CD4-positive, alpha-beta T cell treated with Interleukin-6 at 100 ng/mL for 8 hours (primary cell): Measurements from ENCODE around the gene GRIP1.
A peak's percentile ranks its signal among the peaks of the same experiment; 100 is the strongest.

Experiments used
- DNase-seq: peaks from one replicate; pipeline ENCODE4 v3.0.0-alpha.2; 2020; ENCODE audit warnings: mixed read lengths, low spot score

GRIP1 gene, protein sequence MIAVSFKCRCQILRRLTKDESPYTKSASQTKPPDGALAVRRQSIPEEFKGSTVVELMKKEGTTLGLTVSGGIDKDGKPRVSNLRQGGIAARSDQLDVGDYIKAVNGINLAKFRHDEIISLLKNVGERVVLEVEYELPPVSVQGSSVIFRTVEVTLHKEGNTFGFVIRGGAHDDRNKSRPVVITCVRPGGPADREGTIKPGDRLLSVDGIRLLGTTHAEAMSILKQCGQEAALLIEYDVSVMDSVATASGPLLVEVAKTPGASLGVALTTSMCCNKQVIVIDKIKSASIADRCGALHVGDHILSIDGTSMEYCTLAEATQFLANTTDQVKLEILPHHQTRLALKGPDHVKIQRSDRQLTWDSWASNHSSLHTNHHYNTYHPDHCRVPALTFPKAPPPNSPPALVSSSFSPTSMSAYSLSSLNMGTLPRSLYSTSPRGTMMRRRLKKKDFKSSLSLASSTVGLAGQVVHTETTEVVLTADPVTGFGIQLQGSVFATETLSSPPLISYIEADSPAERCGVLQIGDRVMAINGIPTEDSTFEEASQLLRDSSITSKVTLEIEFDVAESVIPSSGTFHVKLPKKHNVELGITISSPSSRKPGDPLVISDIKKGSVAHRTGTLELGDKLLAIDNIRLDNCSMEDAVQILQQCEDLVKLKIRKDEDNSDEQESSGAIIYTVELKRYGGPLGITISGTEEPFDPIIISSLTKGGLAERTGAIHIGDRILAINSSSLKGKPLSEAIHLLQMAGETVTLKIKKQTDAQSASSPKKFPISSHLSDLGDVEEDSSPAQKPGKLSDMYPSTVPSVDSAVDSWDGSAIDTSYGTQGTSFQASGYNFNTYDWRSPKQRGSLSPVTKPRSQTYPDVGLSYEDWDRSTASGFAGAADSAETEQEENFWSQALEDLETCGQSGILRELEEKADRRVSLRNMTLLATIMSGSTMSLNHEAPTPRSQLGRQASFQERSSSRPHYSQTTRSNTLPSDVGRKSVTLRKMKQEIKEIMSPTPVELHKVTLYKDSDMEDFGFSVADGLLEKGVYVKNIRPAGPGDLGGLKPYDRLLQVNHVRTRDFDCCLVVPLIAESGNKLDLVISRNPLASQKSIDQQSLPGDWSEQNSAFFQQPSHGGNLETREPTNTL

GRCh38 chr12:66678338-66679275, at the start of gene GRIP1:
Gene GRIP1, minus strand, starts transcription at chr12:66679076. Its CDS starts 172 bp downstream, at chr12:66678904.
- DNase-seq = no peak

GRCh38 chr12:66726556-66726955, 47.7 kb upstream of the GRIP1 start:
- no peak for DNase-seq

- DNase-seq = no peak
Observed at GRCh38 chr12:66725031-66725430, 46.2 kb upstream of the GRIP1 start.

DNA sequence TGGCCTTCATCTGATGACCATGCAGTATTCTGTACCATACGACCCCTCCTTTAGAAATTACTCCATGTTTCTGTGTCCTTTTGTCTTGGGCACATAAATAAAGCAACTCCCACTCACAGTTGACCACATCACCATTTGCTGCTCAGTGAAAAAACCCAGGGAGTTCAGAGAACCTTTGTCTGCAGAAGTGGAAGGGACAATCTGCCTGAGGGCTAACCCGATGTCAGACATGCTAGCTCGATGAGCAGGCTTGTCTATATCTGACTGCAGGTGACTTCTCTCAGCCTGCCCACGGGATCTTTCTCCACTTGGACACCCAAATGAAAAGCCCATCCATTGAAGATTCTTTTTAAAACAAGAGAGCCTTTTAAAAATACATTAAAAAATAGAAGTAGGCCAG, 45.7 kb upstream of the GRIP1 start:
- no peak for DNase-seq

- DNase-seq = no peak
Observed at GRCh38 chr12:66724026-66724425, 45.1 kb upstream of the GRIP1 start.

DNA sequence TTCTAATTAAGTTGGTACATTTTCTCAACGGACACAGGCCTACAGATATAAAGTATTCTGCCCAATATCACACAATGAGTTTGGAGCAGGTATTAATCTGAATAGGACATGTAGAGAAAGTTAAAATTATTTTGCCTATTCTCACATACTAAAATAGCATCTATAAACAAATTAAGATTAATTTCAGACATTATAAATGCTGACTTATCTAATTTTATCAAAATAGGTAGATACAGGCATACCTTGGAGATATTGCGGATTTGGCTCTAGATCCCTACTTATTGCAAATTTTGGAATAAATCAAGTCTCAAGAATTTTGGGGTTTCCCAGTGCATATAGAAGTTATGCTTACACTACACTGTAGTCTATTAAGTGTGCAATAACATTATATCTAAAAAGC, 41.0 kb upstream of the GRIP1 start:
- DNase-seq = no peak

- DNase-seq = no peak
Observed at GRCh38 chr12:66717036-66717673, 38.3 kb upstream of the GRIP1 start.

DNA sequence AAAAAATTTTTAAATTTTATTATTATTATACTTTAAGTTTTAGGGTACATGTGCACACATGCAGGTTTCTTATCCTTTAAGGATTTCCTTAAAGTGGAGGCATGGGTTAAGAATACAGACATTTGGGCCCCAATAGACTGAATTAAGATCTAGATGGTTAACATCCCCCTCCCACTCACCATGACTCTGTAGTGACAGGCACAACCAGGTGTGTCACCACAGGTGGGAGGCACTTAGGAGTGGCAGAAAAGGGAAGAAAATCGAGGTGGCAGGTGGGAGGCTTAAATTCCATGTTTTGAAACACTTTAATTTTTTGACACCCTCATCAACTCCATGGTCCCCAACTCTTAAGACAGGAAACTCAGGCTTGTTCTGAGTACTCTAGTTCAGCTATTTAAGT, 37.6 kb upstream of the GRIP1 start:
- no peak for DNase-seq

DNA sequence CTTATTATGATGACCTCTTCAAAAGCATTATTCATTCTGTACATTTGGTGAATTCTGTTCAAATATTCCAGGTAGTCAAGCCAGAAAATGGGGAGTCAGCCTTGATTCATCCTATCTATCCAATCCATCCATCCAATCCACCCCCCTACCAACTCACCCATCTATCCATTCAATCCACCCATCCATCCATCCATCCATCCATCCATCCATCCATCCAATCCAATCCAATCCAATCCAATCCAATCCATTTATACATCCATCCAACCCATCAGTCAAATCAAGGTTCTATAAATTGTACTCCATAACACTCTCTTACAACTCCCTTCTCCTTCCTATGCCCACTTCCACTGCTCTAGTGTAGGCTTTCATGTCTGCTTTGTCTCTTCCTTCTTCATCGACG, 35.8 kb upstream of the GRIP1 start:
- no peak for DNase-seq

GRCh38 chr12:66713984-66714383, 35.1 kb upstream of the GRIP1 start:
- DNase-seq = no peak

DNA sequence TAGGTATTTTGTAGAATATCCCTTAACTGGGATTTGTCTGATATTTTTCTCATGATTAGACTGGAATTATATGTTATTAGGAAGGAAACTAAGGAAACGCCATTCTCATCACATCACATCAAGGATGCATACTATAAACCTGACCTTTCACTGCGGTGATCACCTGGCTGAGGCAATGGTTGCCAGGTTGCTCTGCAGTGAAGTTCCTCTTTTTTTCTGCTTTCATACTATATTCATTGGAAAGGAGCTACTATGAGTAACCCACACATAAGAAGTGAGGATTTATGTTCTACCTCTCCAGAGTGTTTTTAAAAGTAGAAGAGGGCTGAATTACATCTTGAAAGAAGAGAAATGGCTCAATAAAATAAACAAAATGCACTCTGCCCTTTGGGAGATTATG, 31.0 kb upstream of the GRIP1 start:
- no peak for DNase-seq

GRCh38 chr12:66709457-66709773, 30.5 kb upstream of the GRIP1 start:
- no peak for DNase-seq

- peak; percentile 24 for DNase-seq
Observed at GRCh38 chr12:66708704-66709456, 30.0 kb upstream of the GRIP1 start.

DNA sequence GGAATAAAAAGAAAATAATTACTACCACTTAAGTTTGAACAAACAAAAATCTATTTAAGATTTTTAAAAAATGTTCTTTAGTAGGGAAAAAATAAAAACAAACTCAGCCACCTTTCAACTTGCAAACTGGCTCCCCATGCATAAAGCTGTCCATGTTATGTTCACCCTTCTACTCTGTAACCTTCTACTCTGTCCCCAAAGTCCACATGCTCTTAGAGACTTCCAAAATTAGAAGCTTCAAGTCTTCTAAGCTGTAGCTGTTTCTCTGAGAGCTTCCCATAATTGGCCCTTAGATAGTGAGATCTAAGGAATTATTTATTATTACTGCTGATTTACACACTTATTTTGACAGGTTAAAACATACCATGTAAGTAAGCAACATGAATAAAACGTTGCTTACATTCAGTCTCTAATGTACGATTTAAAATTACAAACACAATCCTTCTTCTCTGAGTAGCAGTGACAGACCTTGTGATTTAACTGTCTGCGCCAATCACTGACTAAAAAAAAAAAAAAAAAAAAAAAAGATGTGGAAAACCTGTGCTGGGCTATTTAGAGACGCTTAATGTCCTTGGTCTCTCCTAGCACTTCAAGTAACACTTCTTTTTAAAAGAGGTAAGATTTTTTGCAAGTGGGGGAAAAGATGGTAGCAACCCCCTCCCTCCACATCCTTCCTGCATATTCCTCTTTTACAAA, 28.3 kb upstream of the GRIP1 start:
- DNase-seq = no peak

DNA sequence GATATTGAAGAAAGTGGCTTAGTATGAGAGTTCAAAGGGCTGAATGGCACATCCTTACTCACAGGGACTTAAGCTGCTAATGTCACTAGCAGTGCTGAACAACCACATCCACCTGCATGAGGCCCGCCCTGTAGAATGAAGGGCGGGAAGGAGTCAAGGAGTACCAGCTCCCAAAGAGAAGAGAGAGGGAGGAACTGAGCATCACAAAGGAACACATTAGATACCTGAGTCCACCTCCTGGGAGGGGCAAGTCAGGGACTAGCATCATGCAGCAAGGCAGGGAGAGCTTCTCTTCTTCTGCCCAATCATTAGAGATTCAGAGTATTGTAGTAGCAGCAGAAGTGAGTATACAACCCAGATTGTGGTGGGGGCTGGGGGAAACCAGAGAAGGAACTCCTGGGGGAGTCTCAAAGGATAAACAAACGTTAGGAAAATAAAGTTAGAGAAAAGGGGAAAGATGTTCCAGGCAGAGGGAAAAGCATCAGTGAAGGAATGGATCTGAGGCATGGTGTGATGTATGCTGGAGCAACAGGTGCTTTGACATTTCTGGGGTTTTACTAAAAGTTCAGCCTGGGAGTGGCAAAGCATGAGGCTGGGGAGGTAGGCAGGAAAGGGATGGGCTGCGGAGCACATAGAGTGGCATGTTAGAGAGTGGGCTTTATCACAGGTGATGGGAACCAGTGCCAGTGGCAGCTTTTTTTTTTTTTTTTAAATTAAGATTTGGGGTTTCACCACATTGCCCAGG, 21.0 kb upstream of the GRIP1 start:
- DNase-seq = no peak

GRCh38 chr12:66698558-66698957, 19.7 kb upstream of the GRIP1 start:
- no peak for DNase-seq

DNA sequence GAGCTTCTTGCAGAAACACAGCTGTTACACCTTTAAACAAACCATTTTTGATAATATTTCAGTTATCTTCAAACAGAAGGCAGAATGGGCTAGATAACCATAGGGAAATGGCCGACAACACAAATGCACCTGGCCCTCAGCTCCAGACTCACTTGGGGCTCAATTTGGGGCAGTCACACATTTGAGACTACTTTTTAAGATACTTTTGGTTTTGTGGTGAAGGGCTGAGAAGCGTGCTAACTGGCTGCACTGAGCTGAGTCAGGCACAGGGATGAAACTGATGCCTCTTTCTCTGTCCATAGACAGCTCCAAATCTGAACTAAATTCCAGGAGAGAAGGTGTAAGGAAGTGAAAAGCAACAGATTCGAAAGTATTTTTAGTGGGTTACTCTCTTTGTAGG, 18.5 kb upstream of the GRIP1 start:
- no peak for DNase-seq

GRCh38 chr12:66694666-66695613, 16.1 kb upstream of the GRIP1 start:
- DNase-seq = no peak
